IMR-90 (cell line): ENCODE data around the gene CCDC40. TPM values are rescaled to one million over a fixed set of nuclear protein-coding genes. Genes with fewer than 3 reads are reported as not detected.

Source experiments
- ATAC-seq: fragments of 200-7000 bp; cut with Tn5 transposase; 2 replicates; pipeline ENCODE4 v1.9.1; 2020; ENCODE audit warnings: low read depth, mild to moderate bottlenecking, moderate library complexity
- BruUV-seq: library from RNA; stranded (reverse); fragments of 400-500 nt; replicated peaks from 2 replicates; lab custom pipeline; 2021; lab: Mats Ljungman, UMichigan
- CTCF ChIA-PET: fragments of 300-600 bp; formaldehyde crosslinking; extraction: SDS; loops from one replicate; lab custom pipeline; 2021; ENCODE audit warnings: antibody characterized with exemption; lab: Yijun Ruan, JAX
- POLR2A ChIA-PET: fragments of 300-600 bp; sonication (Branson Sonifier 250); formaldehyde crosslinking; loops from one replicate; lab custom pipeline; 2022; ENCODE audit warnings: antibody characterized with exemption; ENCODE audit not compliant: unreplicated experiment; lab: Charles Lee
- DNase-seq: peaks from one replicate; pipeline ENCODE4 v3.0.0; 2013
- H2AFZ ChIP-seq: replicated peaks from 2 replicates; pipeline ENCODE3; 2013; ENCODE audit warnings: low read length, mild to moderate bottlenecking; ENCODE audit not compliant: poor library complexity
- H2AK5ac ChIP-seq: 2 replicates; pipeline ENCODE4 v1.6.1; 2013; ENCODE audit warnings: low read depth, low read length, inconsistent platforms
- H2AK9ac ChIP-seq: replicated peaks from 2 replicates; pipeline ENCODE3; 2013; ENCODE audit warnings: mild to moderate bottlenecking, low read depth, low read length, moderate library complexity; ENCODE audit not compliant: poor library complexity
- H2BK120ac ChIP-seq: 2 replicates; pipeline ENCODE4 v1.6.1; 2013; ENCODE audit warnings: low read depth, low read length, inconsistent platforms
- H2BK15ac ChIP-seq: 3 replicates; pipeline ENCODE4 v1.6.1; 2013; ENCODE audit warnings: low read depth, low read length, inconsistent platforms
- H2BK20ac ChIP-seq: 2 replicates; pipeline ENCODE4 v1.6.1; 2013; ENCODE audit warnings: low read depth, mild to moderate bottlenecking, inconsistent platforms, low read length, moderate library complexity
- H2BK5ac ChIP-seq: 2 replicates; pipeline ENCODE4 v1.6.1; 2013; ENCODE audit warnings: mild to moderate bottlenecking, low read depth, low read length, inconsistent platforms; ENCODE audit not compliant: poor library complexity, severe bottlenecking
- H3K14ac ChIP-seq: replicated peaks from 2 replicates; pipeline ENCODE4 v1.6.1; 2013; ENCODE audit warnings: low read depth, low read length, inconsistent platforms
- H3K18ac ChIP-seq: 2 replicates; pipeline ENCODE4 v1.6.1; 2013; ENCODE audit warnings: low read depth, low read length, control low read depth
- H3K23ac ChIP-seq: 2 replicates; pipeline ENCODE4 v1.6.1; 2013; ENCODE audit warnings: low read depth, low read length, inconsistent platforms
- H3K27ac ChIP-seq: 2 replicates; pipeline ENCODE4 v1.5.1; 2013; ENCODE audit warnings: mild to moderate bottlenecking, control low read depth, low read length; ENCODE audit not compliant: insufficient read depth
- H3K27me3 ChIP-seq: 2 replicates; pipeline ENCODE4 v1.6.1; 2013; ENCODE audit warnings: low read length; ENCODE audit not compliant: control insufficient read depth, insufficient read depth
- H3K36me3 ChIP-seq: 2 replicates; pipeline ENCODE4 v1.6.1; 2013; ENCODE audit warnings: low read length, mixed read lengths; ENCODE audit not compliant: control insufficient read depth, insufficient read depth
- H3K4ac ChIP-seq: 2 replicates; pipeline ENCODE4 v1.6.1; 2013; ENCODE audit warnings: low read depth, low read length, inconsistent platforms
- H3K4me1 ChIP-seq: 2 replicates; pipeline ENCODE4 v1.6.1; 2013; ENCODE audit warnings: low read length, mixed read lengths; ENCODE audit not compliant: control insufficient read depth, insufficient read depth
- H3K4me2 ChIP-seq: 2 replicates; pipeline ENCODE4 v1.6.1; 2013; ENCODE audit warnings: low read depth, mild to moderate bottlenecking, control low read depth, low read length, moderate library complexity
- H3K4me3 ChIP-seq: 2 replicates; pipeline ENCODE4 v1.5.1; 2013; ENCODE audit warnings: low read depth, mild to moderate bottlenecking, control low read depth, low read length, moderate library complexity; ENCODE audit not compliant: insufficient read depth
- H3K56ac ChIP-seq: 2 replicates; pipeline ENCODE4 v1.6.1; 2013; ENCODE audit warnings: low read length, inconsistent platforms; ENCODE audit not compliant: insufficient read depth; ENCODE audit errors: extremely low read depth
- H3K79me1 ChIP-seq, 2 experiments: 2 replicates each; pipeline ENCODE4 v1.6.1; 2013; ENCODE audit warnings: low read length in 2 of 2, inconsistent platforms in 1 of 2, low read depth in 1 of 2
- H3K9ac ChIP-seq: 2 replicates; pipeline ENCODE4 v1.6.1; 2013; ENCODE audit warnings: low read depth, low read length, control low read depth
- H3K9me1 ChIP-seq: 2 replicates; pipeline ENCODE4 v1.6.1; 2013; ENCODE audit warnings: low read length, inconsistent platforms; ENCODE audit not compliant: insufficient read depth
- H3K9me3 ChIP-seq: 2 replicates; pipeline ENCODE4 v1.6.1; 2013; ENCODE audit warnings: low read length; ENCODE audit not compliant: control insufficient read depth, insufficient read depth
- H4K20me1 ChIP-seq: 2 replicates; pipeline ENCODE4 v1.6.1; 2013; ENCODE audit warnings: low read length, inconsistent platforms; ENCODE audit not compliant: insufficient read depth
- H4K5ac ChIP-seq: 2 replicates; pipeline ENCODE4 v1.6.1; 2013; ENCODE audit warnings: mild to moderate bottlenecking, low read depth, low read length, control low read depth
- H4K8ac ChIP-seq, 2 experiments: 2 replicates each; pipeline ENCODE4 v1.6.1; 2013; ENCODE audit warnings: low read depth in 2 of 2, low read length in 2 of 2, control low read depth in 1 of 2, inconsistent platforms in 1 of 2
- H4K91ac ChIP-seq: 2 replicates; pipeline ENCODE4 v1.6.1; 2013; ENCODE audit warnings: low read depth, low read length, inconsistent platforms; ENCODE audit not compliant: insufficient read depth
- CEBPB ChIP-seq: IDR thresholded peaks from 2 replicates; pipeline ENCODE4 v1.6.1; 2012; ENCODE audit warnings: low read depth, low read length, improper control_type of control experiment
- CHD1 ChIP-seq: IDR thresholded peaks from 2 replicates; pipeline ENCODE4 v1.6.1; 2012; ENCODE audit warnings: low read depth, low read length, improper control_type of control experiment
- MAFK ChIP-seq: IDR thresholded peaks from 2 replicates; pipeline ENCODE4 v1.6.1; 2012; ENCODE audit warnings: low read depth, low read length, improper control_type of control experiment
- MAZ ChIP-seq: IDR thresholded peaks from 2 replicates; pipeline ENCODE4 v1.6.1; 2012; ENCODE audit warnings: low read depth, mild to moderate bottlenecking, low read length, improper control_type of control experiment, moderate library complexity, borderline replicate concordance
- RAD21 ChIP-seq: IDR thresholded peaks from 2 replicates; pipeline ENCODE4 v1.6.1; 2012; ENCODE audit warnings: low read length, improper control_type of control experiment
- RFX5 ChIP-seq: IDR thresholded peaks from 2 replicates; pipeline ENCODE4 v1.8.0; 2012; ENCODE audit warnings: low read depth, mild to moderate bottlenecking, low read length, moderate library complexity
- SMC3 ChIP-seq: fragments of 150-350 bp; IDR thresholded peaks from 2 replicates; pipeline ENCODE4 v1.6.1; 2016; ENCODE audit warnings: low read depth, mild to moderate bottlenecking, antibody characterized with exemption, low read length, moderate library complexity
- USF2 ChIP-seq: fragments of 150-350 bp; IDR thresholded peaks from 2 replicates; pipeline ENCODE4 v1.6.1; 2017; ENCODE audit warnings: mild to moderate bottlenecking, antibody characterized with exemption, low read length, low read depth
- WGBS, 2 experiments: methylation state at CpG; one replicate each; pipeline versions ENCODE4 v1.1.5 to v1.1.7; 2013; ENCODE audit warnings: missing lambda C conversion rate in 2 of 2; ENCODE audit not compliant: insufficient read length in 1 of 2; ENCODE audit errors: extremely low coverage in 2 of 2; 5-methylcytosine and 5-hydroxymethylcytosine counted together
- dilution Hi-C: fragments of 300-500 bp; cut with HindIII; formaldehyde crosslinking; loops from one replicate; pipeline ENCODE4 v1.14.3; 2018; ENCODE audit warnings: low sequenced_read_pairs; ENCODE audit not compliant: unreplicated experiment
- in situ Hi-C: fragments of 300-500 bp; cut with MboI; formaldehyde crosslinking; loops from 3 replicates; pipeline ENCODE4 v1.14.3; 2019; ENCODE audit warnings: low sequenced_read_pairs, inconsistent platforms, mixed read lengths
- intact Hi-C: fragments of 100-400 bp; cut with micrococcal nuclease; formaldehyde crosslinking; loops from 2 replicates; pipeline ENCODE4 v1.10.0; 2022
- polyA plus RNA-seq, 3 experiments: library from polyadenylated mRNA; depleted of rRNA; stranded (reverse); fragments of >200 nt; gene quantifications; 2 replicates each; pipeline ENCODE4 v1.2.3, GENCODE V29; 2012; ENCODE audit warnings: low replicate concordance in 1 of 3
- total RNA-seq: library from RNA; depleted of rRNA; stranded (reverse); fragments of >200 nt; gene quantifications from 2 replicates; pipeline ENCODE4 v1.2.3, GENCODE V29; 2012
- TF ChIP-seq, protein P1 (sequence below): conservative IDR thresholded peaks from 2 replicates; pipeline ENCODE4 v1.5.1; 2012; ENCODE audit warnings: mild to moderate bottlenecking, low read depth, low read length, improper control_type of control experiment

CCDC40 gene
- total and polyA plus RNA-seq, 2 of the 4 experiments (the other 2 are of a cell fraction), result 0.90 to 4.7 TPM

DNA sequence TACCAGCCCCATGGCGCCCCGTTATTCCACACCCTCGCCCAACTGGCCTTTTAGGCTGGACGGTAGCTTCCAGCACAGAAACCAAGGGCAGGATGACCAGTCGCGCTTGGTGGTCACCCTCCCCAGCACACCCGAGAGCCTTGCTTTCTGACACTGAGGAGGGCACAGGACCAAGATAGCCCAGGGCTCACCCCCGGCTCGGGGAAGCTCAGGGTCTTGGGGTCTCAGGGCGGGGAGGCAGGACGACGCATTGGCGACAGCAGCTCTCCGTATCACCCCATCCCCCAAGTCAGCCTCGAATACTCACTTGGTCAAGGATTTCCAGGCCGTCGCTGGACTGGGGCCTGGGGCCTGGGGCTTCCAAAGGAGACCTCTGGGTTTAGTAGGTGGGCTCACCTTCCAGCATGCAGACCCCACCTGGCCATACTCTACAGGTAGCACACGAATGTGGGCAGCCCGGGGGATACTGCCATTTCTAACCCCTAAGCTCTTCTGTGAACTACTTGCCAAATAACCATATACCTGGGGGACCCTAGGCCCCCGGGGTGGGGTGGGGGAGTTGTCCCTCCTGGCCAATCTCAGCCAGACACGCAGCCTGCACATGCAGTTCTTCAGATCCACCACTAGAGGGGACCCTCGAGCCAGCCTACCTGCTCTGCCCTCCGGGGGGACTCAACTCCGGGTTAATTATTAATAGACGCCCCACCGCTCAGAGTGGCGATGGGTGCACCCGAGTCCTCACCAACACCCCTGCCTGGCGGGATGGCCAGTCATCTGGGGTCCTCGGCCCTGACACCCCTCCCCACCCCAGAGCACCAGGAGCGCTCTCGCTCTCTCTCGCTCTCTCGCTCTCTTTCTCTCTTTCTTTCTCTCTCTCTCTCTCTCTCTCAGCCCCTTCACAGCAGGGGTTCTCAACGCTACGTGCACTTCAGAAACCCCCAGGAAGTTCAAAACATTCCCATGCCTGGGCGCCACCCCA is 30.8 kb upstream of the CCDC40 start:
- H3K4me2 ChIP-seq, result no peak overlapping the region
- BruUV-seq, result no TSS peak
- POLR2A ChIA-PET, result no interaction called here

More for the DNA sequence above, 30.8 kb upstream of the CCDC40 start:
- H3K4me3 ChIP-seq, result no peak overlapping the region
- H2BK5ac ChIP-seq, result no peak overlapping the region
- DNase-seq (peak; percentile 31), ATAC-seq (peak; percentile 87)
- CTCF ChIA-PET, result interaction anchor here (0.6 to 1.0 kb wide), 3 partner anchors 9 to 209 kb away, joined by 3 to 4 read pairs (median 3); partner anchors contain the start of gene CBX8
- H3K36me3 ChIP-seq, result peaks cover 11% of the 10 kb centered on the region; the same call in 1 of the 2 replicates
- H2BK120ac ChIP-seq, result no peak overlapping the region
- H3K4me1 ChIP-seq, result no peaks in the 10 kb centered on the region; the same call in 1 of the 2 replicates
- no peak overlapping the region for H2BK15ac ChIP-seq
- H2AK5ac ChIP-seq, result no peak overlapping the region
- H3K14ac ChIP-seq, result no peak overlapping the region
- peak overlapping the region; percentile 52 for H2AK9ac ChIP-seq
- peak; percentile 55 for TF ChIP-seq SMC3
- TF ChIP-seq CEBPB, result no peak
- TF ChIP-seq CHD1, result no peak
- no peak for TF ChIP-seq USF2
- TF ChIP-seq, protein P1, sequence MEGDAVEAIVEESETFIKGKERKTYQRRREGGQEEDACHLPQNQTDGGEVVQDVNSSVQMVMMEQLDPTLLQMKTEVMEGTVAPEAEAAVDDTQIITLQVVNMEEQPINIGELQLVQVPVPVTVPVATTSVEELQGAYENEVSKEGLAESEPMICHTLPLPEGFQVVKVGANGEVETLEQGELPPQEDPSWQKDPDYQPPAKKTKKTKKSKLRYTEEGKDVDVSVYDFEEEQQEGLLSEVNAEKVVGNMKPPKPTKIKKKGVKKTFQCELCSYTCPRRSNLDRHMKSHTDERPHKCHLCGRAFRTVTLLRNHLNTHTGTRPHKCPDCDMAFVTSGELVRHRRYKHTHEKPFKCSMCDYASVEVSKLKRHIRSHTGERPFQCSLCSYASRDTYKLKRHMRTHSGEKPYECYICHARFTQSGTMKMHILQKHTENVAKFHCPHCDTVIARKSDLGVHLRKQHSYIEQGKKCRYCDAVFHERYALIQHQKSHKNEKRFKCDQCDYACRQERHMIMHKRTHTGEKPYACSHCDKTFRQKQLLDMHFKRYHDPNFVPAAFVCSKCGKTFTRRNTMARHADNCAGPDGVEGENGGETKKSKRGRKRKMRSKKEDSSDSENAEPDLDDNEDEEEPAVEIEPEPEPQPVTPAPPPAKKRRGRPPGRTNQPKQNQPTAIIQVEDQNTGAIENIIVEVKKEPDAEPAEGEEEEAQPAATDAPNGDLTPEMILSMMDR, result peak; percentile 84
- peak; percentile 42; the same call in 1 of the 2 replicates for TF ChIP-seq MAZ
- TF ChIP-seq MAFK, result no peak
- TF ChIP-seq RAD21, result peak; percentile 76
- no peak for TF ChIP-seq RFX5
- H3K9me1 ChIP-seq, result no peaks in the 10 kb centered on the region
- intact Hi-C loops, result loop anchor here (5.0 kb wide), 2 partner anchors 77 to 257 kb away; partner anchors contain the start of gene RNF213
- H3K9me3 ChIP-seq, result no peaks in the 10 kb centered on the region
- in situ Hi-C loops, result no loop called here
- no peak overlapping the region for H3K56ac ChIP-seq
- dilution Hi-C loops, result no loop called here
- H2BK20ac ChIP-seq, result no peak overlapping the region
- H3K23ac ChIP-seq, result no peak overlapping the region
- H3K79me1 ChIP-seq, result peaks cover 0 to 19% of the 10 kb centered on the region in 2 experiments; a peak in 3 of 4 replicates
- H3K18ac ChIP-seq, result no peak overlapping the region
- H2AFZ ChIP-seq, result peak overlapping the region; percentile 60
- H3K27me3 ChIP-seq, result no peaks in the 10 kb centered on the region
- no peak overlapping the region for H4K5ac ChIP-seq
- H3K9ac ChIP-seq, result no peak overlapping the region
- no peak overlapping the region for H3K4ac ChIP-seq
- WGBS, 2 experiments, result 17% methylated on average over 9 of the region's 37 CpGs; no CpG with 5 or more reads in 1 of the 2 experiments
- H4K91ac ChIP-seq, result no peak overlapping the region
- no peak overlapping the region for H3K27ac ChIP-seq
- peaks cover 23% of the 10 kb centered on the region for H4K20me1 ChIP-seq
- H4K8ac ChIP-seq, result no peak overlapping the region
